Activated T-helper 1 cell treated with anti-CD3 and anti-CD28 coated beads, Interleukin-12 subunit alpha, Interleukin-12 subunit beta, Interleukin-2, Interleukin-4 antibody, amounts not matched to agents 30 ng/mL and 10 ng/mL and 1 ng/mL, durations not matched to agents 14 hours and 24 hours and 36 hours (primary cell): Measurements from ENCODE around the gene NDUFB4. TPM values are rescaled to one million over a fixed set of nuclear protein-coding genes. Genes with fewer than 3 reads are reported as not detected.
"Not testable (repeated sequence)": the region's sequence is repeated elsewhere in the genome, so short reads cannot be mapped to it uniquely, and the experiment has no call there.

Experiments
- DNase-seq: peaks from one replicate; pipeline ENCODE4 v3.0.0; 2021; ENCODE audit warnings: low spot score
- H3K27ac Mint-ChIP-seq: one replicate; pipeline ENCODE4 v1.8.0; 2021; ENCODE audit warnings: mild to moderate bottlenecking, mixed read lengths
- H3K27me3 Mint-ChIP-seq: one replicate; pipeline ENCODE4 v1.8.0; 2022; ENCODE audit warnings: mild to moderate bottlenecking, moderate library complexity, mixed read lengths; ENCODE audit not compliant: insufficient read depth
- H3K36me3 Mint-ChIP-seq: one replicate; pipeline ENCODE4 v1.8.0; 2021; ENCODE audit warnings: low read depth, mixed read lengths
- H3K4me1 Mint-ChIP-seq: one replicate; pipeline ENCODE4 v1.8.0; 2021; ENCODE audit warnings: low read depth, mixed read lengths
- H3K4me3 Mint-ChIP-seq: one replicate; pipeline ENCODE4 v1.8.0; 2021; ENCODE audit warnings: mild to moderate bottlenecking, moderate library complexity, mixed read lengths
- H3K9me3 Mint-ChIP-seq: one replicate; pipeline ENCODE4 v1.8.0; 2021; ENCODE audit warnings: mixed read lengths
- intact Hi-C: fragments of 100-400 bp; cut with micrococcal nuclease; formaldehyde crosslinking; loops from one replicate; pipeline ENCODE4 v1.15.1; 2024
- total RNA-seq: library from RNA; stranded (reverse); gene quantifications from 2 replicates; pipeline ENCODE4 v1.2.3, GENCODE V29; 2022

NDUFB4 gene
- total RNA-seq, 1 donor from 2014 or later: 108 TPM

DNA sequence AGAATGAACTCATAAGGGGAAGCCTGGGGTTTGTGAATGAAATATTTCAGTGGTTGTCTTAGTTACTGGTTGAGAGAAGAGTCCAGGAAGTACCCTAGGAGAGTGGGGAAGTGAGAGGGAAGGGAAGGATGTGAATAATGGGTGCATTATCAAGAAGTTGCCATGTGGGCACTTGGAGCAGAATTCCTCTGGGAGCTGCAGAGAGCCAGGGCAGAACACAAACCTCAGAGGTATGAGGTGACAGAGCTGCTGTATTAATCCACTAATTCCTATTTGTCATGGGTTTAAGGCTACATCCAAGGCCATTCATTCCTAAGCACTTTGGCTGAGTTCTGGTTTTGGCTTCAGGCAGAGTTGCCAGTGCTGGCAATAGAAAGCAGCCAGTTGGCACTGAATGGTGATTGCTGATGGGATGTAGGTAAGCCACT is 29.0 kb downstream of the NDUFB4 start:
- H3K27ac Mint-ChIP-seq: no peak overlapping the region
- intact Hi-C loops: no loop called here
- H3K4me1 Mint-ChIP-seq: no peaks in the 10 kb centered on the region

DNA sequence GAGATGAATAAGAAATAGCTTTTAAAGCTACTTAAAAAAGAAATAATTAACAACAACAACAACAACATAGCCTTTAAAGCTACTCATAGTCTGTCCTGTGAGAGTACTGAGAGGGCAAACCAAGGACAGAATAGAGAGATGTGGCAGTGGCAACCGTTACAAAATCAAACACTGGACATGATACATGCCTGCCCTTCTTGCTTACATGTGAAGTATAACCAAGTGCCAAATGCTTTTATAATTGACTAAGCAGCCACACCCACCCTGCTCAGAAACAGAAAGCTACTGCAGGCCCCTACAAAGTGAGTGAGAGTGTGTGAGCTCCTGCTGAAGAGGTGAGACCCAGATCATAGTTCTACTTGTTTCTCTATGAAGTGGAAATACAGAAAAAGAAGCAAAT is 38.4 kb downstream of the NDUFB4 start:
- no peaks in the 10 kb centered on the region for H3K36me3 Mint-ChIP-seq
- no peaks in the 10 kb centered on the region for H3K27me3 Mint-ChIP-seq
- no peaks in the 10 kb centered on the region for H3K9me3 Mint-ChIP-seq
- intact Hi-C loops: no loop called here
- H3K4me1 Mint-ChIP-seq: no peaks in the 10 kb centered on the region
- DNase-seq: no peak
- no peak overlapping the region for H3K4me3 Mint-ChIP-seq
- H3K27ac Mint-ChIP-seq: no peak overlapping the region

More for the DNA sequence above, 29.0 kb downstream of the NDUFB4 start:
- no peak for DNase-seq
- H3K36me3 Mint-ChIP-seq: no peaks in the 10 kb centered on the region
- no peaks in the 10 kb centered on the region for H3K27me3 Mint-ChIP-seq
- no peak overlapping the region for H3K4me3 Mint-ChIP-seq
- peaks cover 14% of the 10 kb centered on the region for H3K9me3 Mint-ChIP-seq

DNA sequence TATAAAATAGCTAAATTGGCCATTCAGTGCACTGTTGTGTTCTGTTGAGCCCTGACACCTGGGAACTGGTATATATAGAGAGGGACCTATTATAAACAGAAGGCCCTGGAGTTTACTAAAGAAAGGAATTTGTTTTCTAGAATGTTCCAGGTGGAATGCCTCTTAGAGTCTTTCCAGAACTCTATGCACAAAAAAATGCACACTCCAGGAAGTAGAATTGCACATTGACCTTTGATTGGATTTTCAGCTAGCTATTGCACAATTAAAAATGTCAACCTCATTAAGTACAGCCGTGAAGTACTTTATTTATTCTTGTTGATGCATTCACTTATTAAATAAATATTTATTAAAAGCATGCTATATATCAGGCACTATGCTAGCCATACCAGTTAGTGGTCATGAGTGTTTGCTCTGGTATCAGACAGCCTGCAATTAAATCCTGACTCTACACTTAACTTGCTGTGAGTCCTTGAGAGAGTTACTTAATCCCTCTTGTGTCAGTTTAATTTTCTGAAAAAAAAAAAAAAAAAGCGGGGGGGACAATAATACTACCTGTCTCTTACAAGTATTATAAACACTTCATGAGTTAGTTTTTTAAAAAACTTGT is 40.8 kb downstream of the NDUFB4 start:
- intact Hi-C loops: no loop called here
- H3K4me3 Mint-ChIP-seq: no peak overlapping the region
- no peaks in the 10 kb centered on the region for H3K36me3 Mint-ChIP-seq
- no peak overlapping the region for H3K27ac Mint-ChIP-seq
- H3K27me3 Mint-ChIP-seq: no peaks in the 10 kb centered on the region
- no peaks in the 10 kb centered on the region for H3K9me3 Mint-ChIP-seq
- no peak for DNase-seq
- H3K4me1 Mint-ChIP-seq: peaks cover 8% of the 10 kb centered on the region

DNA sequence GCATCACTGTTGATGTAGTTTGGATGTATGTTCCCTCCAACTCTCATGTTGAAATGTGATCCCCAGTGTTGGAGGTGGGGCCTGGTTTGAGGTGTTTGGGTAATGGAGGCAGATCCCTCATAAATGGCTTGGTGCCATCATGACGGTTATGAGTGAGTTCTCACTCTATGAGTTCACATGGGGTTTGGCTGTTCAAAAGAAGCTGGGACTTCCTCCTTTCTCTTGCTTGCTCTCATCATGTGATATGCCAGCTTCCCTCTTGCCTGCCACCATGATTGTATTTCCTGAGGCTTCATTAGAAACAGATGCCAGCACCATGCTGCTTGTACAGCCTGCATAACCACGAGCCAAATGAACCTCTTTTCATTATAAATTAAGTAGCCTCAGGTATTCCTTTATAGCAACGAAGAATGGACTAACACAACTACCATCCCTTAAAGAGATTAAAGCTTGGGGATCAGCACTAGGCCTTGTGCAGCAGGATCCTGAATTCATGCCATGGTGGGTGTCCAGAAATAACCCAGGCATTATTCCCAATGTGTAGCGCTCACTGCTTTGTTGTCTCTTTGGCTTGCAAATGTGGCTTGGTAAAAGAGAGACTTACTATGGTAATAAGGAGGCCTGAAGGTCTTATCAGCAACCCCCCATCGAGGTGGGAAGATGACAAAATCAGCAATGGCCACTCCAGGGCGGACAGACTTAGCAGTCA is 41.9 kb downstream of the NDUFB4 start:
- H3K27me3 Mint-ChIP-seq: no peaks in the 10 kb centered on the region
- intact Hi-C loops: no loop called here
- H3K4me3 Mint-ChIP-seq: no peak overlapping the region

DNA sequence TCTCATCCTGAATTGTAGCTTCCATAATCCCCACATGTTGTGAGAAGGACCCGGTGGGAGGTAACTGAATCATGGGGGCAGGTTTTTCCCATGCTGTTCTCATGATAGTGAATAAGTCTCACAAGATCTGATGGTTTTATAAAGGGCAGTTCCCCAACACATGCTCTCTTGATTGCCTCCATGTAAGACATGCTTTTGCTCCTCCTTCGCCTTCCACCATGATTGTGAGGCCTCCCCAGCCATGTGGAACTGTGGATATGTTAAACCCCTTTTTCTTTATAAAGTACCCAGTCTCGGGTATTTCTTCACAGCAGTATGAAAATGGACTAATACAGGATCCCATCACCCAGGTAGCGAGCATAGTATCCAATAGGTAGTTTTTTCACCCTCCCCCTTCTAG is 42.7 kb downstream of the NDUFB4 start:
- intact Hi-C loops, H3K27me3 Mint-ChIP-seq, H3K9me3 Mint-ChIP-seq, H3K4me1 Mint-ChIP-seq, H3K36me3 Mint-ChIP-seq, H3K27ac Mint-ChIP-seq, H3K4me3 Mint-ChIP-seq, DNase-seq: not testable (repeated sequence)

More for the DNA sequence above, 41.9 kb downstream of the NDUFB4 start:
- no peak for DNase-seq
- Mint-ChIP-seq H3K4me1 (peaks cover 8% of the 10 kb centered on the region), H3K27ac (no peak overlapping the region), H3K9me3 (no peaks in the 10 kb centered on the region), H3K36me3 (no peaks in the 10 kb centered on the region)

DNA sequence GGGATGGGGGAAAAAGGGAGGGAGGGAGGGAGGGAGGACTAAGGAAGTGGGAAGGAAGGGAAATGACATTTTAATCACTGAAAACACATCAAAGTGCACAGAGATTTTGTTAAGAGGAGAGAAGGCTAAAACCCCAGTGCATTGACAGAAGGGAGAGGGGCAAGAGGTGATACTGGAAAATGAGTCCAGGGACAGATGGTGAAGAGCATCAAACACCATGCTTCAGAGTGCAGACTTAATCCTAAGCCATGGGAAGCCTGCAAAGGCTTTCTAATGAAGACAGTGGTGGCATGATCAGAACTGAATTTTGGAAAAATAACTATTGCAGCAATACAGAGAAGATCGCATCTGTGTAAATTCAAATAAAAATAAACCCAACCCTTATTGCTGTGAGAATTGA is 44.1 kb downstream of the NDUFB4 start:
- Mint-ChIP-seq H3K27ac (no peak overlapping the region), H3K27me3 (peaks cover 2% of the 10 kb centered on the region), H3K4me1 (peaks cover 8% of the 10 kb centered on the region), H3K9me3 (no peaks in the 10 kb centered on the region), H3K36me3 (no peaks in the 10 kb centered on the region), H3K4me3 (no peak overlapping the region)
- intact Hi-C loops: no loop called here
- no peak for DNase-seq

DNA sequence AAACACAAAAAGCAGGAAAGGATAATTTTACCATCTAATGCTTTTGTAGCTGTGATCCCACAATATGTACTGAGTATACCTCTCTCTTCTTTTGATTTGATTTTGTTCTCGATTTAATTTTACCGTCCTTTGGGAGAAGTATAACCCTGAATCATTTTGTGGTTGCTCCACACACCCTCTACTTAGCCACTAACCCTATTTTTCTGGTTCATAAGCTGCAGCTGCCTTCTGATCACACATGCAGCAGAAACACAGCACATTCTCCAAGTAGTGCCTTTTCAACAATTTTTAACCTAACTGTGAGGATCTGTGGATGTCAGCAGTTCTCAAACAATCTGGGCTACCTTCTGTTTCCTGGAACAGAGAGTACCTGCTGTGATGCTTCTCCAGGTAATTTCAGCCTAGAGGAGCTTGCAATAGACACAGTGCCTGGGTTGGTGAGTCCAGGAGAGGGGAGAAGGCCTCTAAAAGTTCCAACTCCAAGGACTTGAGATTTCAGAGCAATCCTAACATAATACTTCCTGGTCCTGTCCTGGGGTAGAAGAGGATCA is 45.6 kb downstream of the NDUFB4 start:
- no peak overlapping the region for H3K4me3 Mint-ChIP-seq
- no peak overlapping the region for H3K27ac Mint-ChIP-seq
- intact Hi-C loops: no loop called here
- H3K4me1 Mint-ChIP-seq: peaks cover 8% of the 10 kb centered on the region
- no peak for DNase-seq
- H3K27me3 Mint-ChIP-seq: peaks cover 2% of the 10 kb centered on the region
- H3K9me3 Mint-ChIP-seq: no peaks in the 10 kb centered on the region
- no peaks in the 10 kb centered on the region for H3K36me3 Mint-ChIP-seq

DNA sequence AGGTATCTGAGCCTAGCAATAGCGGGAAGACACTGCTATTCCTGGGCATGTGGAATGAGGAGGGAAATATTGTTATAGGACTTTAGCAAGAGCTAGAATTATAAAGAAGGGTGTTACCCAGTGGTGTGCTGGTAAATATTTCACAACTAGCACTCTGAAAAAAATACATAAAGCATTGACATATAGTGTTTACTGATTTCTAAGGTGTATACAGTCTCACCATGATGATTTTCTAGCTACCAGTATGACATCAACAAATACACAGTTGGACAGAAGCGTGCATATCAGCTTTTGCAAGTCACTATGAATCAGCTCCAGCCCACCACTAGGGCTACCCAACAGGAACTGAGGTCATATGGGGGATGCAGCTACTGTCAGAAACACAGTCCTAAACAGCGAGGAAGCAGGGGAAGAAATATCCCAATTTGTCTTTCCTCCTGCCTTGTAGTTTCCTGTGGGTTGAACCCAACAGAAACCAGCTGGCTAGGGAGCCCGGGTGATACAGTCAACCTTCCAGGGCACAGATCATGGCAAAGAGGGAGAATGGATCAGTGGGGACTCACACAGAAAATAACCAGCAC is 46.3 kb downstream of the NDUFB4 start:
- intact Hi-C loops: no loop called here
- H3K27ac Mint-ChIP-seq: no peak overlapping the region
- DNase-seq: no peak
- H3K36me3 Mint-ChIP-seq: no peaks in the 10 kb centered on the region
- H3K9me3 Mint-ChIP-seq: no peaks in the 10 kb centered on the region
- peaks cover 8% of the 10 kb centered on the region for H3K4me1 Mint-ChIP-seq
- peaks cover 2% of the 10 kb centered on the region for H3K27me3 Mint-ChIP-seq
- H3K4me3 Mint-ChIP-seq: no peak overlapping the region

DNA sequence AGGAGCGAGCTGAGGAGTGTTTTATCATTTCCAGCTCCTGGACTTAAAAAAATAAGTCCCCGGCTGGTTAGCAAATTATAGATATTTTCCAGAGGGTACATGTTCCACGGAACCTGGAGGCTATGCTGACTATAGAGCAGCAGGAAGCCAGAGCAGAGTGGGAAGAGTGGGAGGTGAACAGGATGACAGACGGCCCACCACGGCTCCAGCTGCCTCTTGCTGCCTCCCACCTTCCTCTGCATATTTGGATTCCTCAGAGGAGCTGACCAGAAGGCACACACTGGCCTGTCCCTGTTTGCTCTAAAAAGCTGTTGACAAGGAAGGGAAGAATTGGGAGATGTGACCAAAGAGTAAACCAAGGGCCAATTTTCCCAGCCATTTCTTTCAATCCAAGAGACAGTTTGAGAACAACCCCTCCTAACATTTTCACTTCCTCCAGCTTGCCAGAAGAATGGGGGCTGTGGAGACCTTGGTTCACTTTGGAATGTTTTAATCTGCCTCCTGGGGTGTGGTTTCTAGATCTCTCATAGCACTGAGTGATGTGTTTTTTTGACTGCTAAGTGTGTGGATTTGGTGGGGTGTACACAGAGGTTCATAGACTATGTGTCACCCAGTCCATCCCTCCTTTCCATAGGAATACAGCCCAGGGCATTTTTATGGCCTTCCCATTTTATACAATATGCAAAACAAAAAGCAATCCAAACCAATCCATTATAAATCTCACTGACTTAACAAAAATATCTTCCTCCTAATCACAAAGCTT is 49.1 kb downstream of the NDUFB4 start:
- no peak overlapping the region for H3K27ac Mint-ChIP-seq
- peaks cover 2% of the 10 kb centered on the region for H3K27me3 Mint-ChIP-seq
- H3K4me3 Mint-ChIP-seq: no peak overlapping the region
- intact Hi-C loops: no loop called here
- peaks cover 1% of the 10 kb centered on the region for H3K4me1 Mint-ChIP-seq
- H3K36me3 Mint-ChIP-seq: no peaks in the 10 kb centered on the region
- DNase-seq: no peak
- H3K9me3 Mint-ChIP-seq: no peaks in the 10 kb centered on the region

DNA sequence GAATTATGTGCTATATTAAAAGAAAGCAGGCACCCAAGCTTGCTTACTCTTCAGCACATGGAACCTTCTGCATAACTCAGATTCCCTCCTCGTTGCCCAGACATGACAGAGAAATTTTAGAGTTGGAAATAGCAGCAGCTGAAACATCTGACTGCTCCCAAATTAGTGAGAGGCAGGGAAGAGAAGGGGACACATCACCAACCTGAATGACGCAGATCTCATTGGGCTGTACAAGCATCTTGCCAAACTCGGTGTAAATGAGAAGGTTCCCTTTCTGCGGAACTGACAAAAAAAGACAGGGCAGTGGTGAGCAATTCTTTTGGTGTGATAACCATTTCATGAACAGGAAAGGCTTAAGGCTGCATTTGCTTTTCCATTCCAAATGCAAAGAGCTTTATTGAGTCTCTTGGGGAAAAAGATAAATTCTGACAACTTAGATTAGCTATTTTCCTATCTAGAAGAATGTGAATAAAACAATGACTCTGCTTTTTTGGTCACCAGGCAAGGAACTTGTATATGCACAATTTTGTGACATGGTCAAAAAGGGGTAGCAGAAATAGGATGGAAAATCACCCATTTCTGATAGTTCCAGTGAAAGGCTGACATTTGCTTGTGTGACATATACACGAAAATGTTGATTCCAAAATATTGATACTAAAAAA is 50.8 kb downstream of the NDUFB4 start:
- H3K9me3 Mint-ChIP-seq: no peaks in the 10 kb centered on the region
- intact Hi-C loops: no loop called here
- H3K4me1 Mint-ChIP-seq: no peaks in the 10 kb centered on the region
- H3K27ac Mint-ChIP-seq: no peak overlapping the region
- H3K4me3 Mint-ChIP-seq: no peak overlapping the region
- no peaks in the 10 kb centered on the region for H3K36me3 Mint-ChIP-seq
- H3K27me3 Mint-ChIP-seq: peaks cover 2% of the 10 kb centered on the region
- DNase-seq: no peak

DNA sequence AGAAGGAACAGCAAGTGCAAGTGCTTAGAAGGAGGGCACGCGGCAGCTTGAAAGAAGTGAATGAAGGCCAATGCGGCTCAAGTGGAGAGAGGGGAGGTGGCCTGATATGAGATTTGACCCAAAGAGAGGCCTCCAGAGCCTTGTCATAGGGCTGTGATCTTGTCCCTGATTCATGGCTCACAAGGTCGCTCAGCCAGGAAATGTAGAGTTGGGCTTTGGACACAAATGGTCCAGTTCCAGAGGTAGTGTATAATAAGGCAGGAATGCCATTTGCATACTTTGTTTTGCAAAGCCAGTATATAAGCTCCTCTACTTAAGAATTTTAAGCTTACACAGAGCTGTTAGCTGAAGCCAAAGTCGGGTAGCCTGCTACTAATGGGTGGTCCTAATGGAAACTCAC is 52.2 kb downstream of the NDUFB4 start:
- no peak for DNase-seq
- no peak overlapping the region for H3K4me3 Mint-ChIP-seq
- no peaks in the 10 kb centered on the region for H3K36me3 Mint-ChIP-seq
- H3K27ac Mint-ChIP-seq: no peak overlapping the region
- intact Hi-C loops: no loop called here
- no peaks in the 10 kb centered on the region for H3K9me3 Mint-ChIP-seq
- H3K27me3 Mint-ChIP-seq: peaks cover 2% of the 10 kb centered on the region
- no peaks in the 10 kb centered on the region for H3K4me1 Mint-ChIP-seq

DNA sequence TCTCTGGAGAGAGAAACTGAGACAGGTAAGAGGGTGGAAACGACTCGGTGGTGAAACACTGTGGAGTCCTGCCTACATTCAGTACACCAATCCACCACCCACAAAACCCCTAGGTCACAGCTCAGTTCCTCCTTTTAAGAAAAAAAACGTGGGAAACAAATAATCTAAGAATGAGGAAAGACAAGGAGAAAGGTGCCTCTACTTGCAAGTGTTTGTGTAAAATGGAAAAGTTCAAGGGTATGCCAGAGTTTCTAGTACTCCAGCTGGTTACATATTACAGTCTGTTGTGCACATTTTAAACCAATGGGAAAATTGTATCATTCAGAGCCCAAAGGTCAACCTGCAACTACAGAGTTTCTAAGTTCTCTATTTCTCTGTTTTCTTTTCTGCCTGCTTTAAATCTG is 53.7 kb downstream of the NDUFB4 start:
- Mint-ChIP-seq H3K4me1 (no peaks in the 10 kb centered on the region), H3K27ac (no peak overlapping the region), H3K27me3 (no peaks in the 10 kb centered on the region), H3K4me3 (no peak overlapping the region), H3K9me3 (no peaks in the 10 kb centered on the region), H3K36me3 (no peaks in the 10 kb centered on the region)
- intact Hi-C loops: no loop called here
- DNase-seq: no peak
